HG03060 (cell line): Measurements from ENCODE around the gene CENPV.
"Not testable (repeated sequence)": the region's sequence is repeated elsewhere in the genome, so short reads cannot be mapped to it uniquely, and the experiment has no call there.

Source experiments
- ATAC-seq: cut with Tn5 transposase; IDR thresholded peaks from one replicate; pipeline ENCODE4 v1.9.1; 2021; ENCODE audit warnings: low read depth, moderate number of reproducible peaks; ENCODE audit not compliant: unreplicated experiment

Gene CENPV

GRCh38 chr17:16353317-16354174, at the start of gene CENPV:
CENPV (minus strand) TSS chr17:16353469; CDS start chr17:16353436, 33 bp downstream.
- no peak for ATAC-seq

GRCh38 chr17:16398270-16399267, 45.3 kb upstream of the CENPV start:
- peak; percentile 57 for ATAC-seq

- ATAC-seq: not testable (repeated sequence)
Observed at GRCh38 chr17:16396693-16397092, 43.4 kb upstream of the CENPV start.

GRCh38 chr17:16395887-16396286, 42.6 kb upstream of the CENPV start:
- not testable (repeated sequence) for ATAC-seq

GRCh38 chr17:16392491-16392890, 39.2 kb upstream of the CENPV start:
- ATAC-seq: not testable (repeated sequence)

GRCh38 chr17:16391451-16391850, 38.2 kb upstream of the CENPV start:
- no peak for ATAC-seq

- not testable (repeated sequence) for ATAC-seq
Observed at GRCh38 chr17:16386126-16386507, 32.8 kb upstream of the CENPV start.

- ATAC-seq: no peak
Observed at GRCh38 chr17:16384557-16384956, 31.3 kb upstream of the CENPV start.

GRCh38 chr17:16383772-16384287, 30.6 kb upstream of the CENPV start:
- ATAC-seq: no peak

- no peak for ATAC-seq
Observed at GRCh38 chr17:16383216-16383615, 29.9 kb upstream of the CENPV start.

GRCh38 chr17:16381496-16381820, 28.2 kb upstream of the CENPV start:
- ATAC-seq: no peak

GRCh38 chr17:16380640-16381495, 27.6 kb upstream of the CENPV start, which contains the start of gene UBB:
UBB (plus strand) TSS chr17:16381091; CDS start chr17:16381908, 817 bp downstream.
- peak; percentile 84 for ATAC-seq

GRCh38 chr17:16379654-16380053, 26.4 kb upstream of the CENPV start:
- ATAC-seq: no peak

GRCh38 chr17:16378636-16379282, 25.5 kb upstream of the CENPV start:
- no peak for ATAC-seq

GRCh38 chr17:16377941-16378341, 24.7 kb upstream of the CENPV start:
- no peak for ATAC-seq

GRCh38 chr17:16374146-16374938, 21.1 kb upstream of the CENPV start:
- ATAC-seq: no peak

GRCh38 chr17:16371742-16372141, 18.5 kb upstream of the CENPV start:
- no peak for ATAC-seq

- no peak for ATAC-seq
Observed at GRCh38 chr17:16364625-16365024, 11.4 kb upstream of the CENPV start.
